Adipose tissue (tissue), 3 donors: Measurements from ENCODE around the gene GPC1. TPM values are rescaled to one million over a fixed set of nuclear protein-coding genes. Genes with fewer than 3 reads are reported as not detected.

Experiments
- H3K27ac ChIP-seq: one replicate; pipeline ENCODE4 v1.5.1; 2013; ENCODE audit warnings: low read depth, low read length
- WGBS, 3 donors: extraction: QIAGEN DNeasy Blood & Tissue Kit; methylation state at CpG; one replicate each; pipeline ENCODE4 v1.1.7; 2013; 5-methylcytosine and 5-hydroxymethylcytosine counted together
- polyA plus RNA-seq, 3 donors: library from polyadenylated mRNA; stranded (reverse); fragments of 200-250 nt; gene quantifications; one replicate each; pipeline ENCODE4 v1.2.3, GENCODE V29; 2013
- donor health status: healthy with polysubstance abuse.
- donor health status: Bipolar disorder and iron deficiency.
- donor health status: healthy.

GPC1 gene
- polyA plus RNA-seq, 3 donors = 22.5 to 62.0 (median 27.1) TPM

DNA sequence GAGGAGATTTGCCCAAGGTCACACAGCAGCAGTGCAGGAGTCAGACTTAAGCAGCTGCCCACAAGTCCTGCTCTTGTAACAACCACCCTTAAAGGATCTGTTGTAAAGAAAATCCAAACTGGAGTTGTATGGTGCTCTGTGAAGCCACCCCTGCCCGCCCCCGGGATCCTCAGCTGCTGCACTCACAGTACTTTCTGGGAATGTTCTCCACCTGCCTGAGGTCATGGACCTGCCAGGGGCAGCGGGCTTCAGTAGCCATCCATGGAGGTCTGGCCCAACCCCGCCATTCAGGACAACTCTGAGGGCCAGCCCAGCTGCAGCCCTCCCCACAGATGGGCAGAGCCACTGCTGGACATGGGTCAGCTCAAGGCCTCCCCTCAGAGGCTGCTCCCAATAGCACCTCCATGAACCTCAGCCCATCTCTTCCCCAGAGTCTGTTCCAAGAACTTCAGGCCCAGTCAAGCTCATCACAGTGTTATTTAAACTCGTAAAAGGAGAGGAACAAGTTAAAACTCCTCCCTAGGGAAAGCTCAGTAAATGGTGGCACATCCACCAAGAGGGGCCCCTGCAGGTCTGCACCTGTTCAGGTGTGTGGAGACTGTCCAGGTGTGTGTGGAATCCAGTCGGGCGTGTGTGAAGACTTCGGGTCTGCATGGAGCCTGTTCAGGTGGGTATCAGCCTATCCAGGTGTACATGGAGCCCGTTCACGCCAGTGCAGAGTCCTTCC is 39.4 kb upstream of the GPC1 start:
- 90 to 92% (median 91%) methylated on average over 10 of the region's 10 CpGs for whole genome bisulfite sequencing, 3 donors
- no peak overlapping the region for H3K27ac ChIP-seq

DNA sequence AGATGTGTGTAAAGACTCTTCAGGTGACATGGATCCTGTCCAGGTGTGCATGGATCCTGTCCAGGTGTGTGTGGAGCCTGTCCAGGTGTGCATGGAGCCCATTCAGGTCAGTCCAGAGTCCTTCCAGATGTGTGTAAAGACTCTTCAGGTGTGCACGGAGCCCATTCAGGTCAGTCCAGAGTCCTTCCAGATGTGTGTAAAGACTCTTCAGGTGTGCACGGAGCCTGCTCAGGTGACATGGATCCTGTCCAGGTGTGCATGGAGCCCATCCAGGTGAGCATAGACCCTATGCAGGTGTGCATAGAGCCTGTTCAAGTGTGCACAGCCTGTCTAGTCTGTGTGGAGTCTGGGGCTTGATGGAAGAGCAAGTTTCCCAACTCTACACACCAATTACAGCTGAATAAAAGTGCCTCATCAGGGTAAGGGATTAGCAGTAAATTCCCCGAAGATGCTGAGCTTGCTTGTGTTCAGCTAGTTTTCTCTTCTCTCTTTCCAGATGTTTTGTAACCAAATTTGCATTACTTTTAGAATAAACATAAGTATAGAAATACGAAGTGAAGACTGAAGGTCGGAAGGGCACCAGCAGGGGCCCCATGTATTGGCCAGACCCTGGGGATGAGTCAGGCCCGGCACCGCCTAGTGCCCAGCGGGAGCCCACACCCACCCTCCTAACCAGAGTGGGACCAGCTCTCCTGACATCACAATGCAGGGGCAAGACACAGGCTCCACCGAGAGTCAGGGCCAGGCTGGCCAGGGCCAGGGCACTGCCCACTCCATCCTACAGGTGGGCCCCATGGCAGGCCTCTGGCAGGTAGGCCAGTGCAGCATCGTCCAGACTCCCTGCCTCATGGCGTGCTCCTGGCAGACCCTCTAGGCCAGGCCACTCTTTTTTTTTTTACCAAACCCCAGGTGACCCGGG is 38.6 kb upstream of the GPC1 start:
- WGBS, 3 donors = 86 to 94% (median 90%) methylated on average over 12 of the region's 12 CpGs
- H3K27ac ChIP-seq = no peak overlapping the region

DNA sequence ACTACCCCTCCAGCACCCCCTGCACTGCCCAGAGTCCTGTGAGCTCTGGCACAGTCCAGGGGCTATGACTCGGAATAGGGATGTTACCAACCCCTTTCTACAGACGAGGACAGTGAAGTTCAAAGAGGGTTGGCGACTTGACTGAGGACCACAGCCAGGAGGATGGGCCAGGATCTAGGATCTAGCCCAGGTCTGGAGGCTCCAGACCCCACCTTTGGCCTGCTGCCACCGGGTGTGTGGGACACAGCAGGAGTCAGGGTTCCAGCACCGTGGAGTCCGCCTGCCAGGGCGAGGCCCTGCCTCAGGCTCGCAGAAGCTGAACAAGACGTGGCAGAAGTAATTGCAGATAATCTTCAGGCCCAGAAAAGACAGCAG is 37.9 kb upstream of the GPC1 start:
- H3K27ac ChIP-seq = no peak overlapping the region
- 76 to 89% (median 84%) methylated on average over 9 of the region's 9 CpGs for WGBS, 3 donors

DNA sequence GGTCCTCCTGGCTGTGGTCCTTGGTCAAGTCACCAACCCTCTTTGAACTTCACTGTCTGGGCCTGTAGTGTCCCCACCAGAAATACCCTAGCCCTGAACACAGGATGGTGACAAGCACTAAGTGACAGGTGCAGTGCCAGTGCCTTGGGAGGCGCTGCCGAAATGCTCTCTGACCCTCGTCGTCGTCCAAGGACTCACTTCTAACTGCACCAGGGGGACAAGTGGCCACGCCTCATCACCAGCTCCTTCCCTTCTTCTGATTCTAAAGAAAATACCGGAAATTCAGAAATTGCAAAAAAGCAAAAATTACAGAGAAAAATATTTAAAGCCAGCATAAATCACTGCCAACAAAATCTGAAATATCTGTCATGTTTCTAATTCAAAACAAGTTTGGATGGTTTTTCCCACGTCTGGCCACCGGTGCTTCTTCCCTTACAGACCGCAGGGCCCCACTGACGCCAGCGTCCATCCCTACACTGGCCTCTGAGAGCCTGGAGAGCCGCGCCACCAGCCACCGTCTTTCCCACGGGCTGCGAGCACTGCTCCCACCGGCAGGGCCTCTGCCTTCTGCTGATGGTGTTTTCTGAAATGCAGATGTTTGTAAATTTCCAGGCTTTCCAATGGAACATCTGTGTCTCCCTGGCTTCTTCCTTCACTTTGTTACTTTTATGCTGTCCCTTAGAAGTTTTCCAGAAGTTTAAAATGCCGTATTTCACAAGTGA is 37.4 kb upstream of the GPC1 start:
- 65 to 76% (median 74%) methylated on average over 19 of the region's 19 CpGs for WGBS, 3 donors

DNA sequence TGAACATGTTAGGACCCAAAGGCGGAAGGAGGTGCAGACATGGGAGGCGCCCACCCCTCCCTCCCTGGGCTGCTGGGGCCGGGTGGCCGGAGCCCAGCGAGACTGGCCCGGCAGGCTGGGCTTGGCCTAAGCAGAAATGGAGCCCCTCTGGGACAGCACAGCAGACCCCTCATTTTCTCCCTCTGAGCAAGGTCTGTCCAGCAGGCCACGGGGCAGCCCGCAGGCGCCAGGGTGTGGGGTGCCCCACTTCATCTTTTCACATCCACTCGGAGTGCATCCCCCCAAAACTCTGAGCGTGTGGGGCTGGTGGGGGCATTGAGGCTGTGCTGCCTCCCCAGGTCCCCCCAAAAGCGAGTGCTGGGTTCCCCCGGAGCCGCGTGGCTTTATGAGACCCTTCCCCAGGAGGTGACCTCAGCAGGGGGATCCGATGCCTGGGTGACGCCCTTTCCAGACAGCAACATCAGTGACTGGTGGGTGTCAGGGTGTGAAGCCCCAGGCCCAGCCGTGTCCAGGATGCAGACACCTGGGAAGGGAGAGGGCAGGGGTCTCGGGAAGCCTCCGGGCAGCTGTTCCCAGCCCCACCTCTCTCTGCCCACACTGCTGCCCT is 36.7 kb upstream of the GPC1 start:
- WGBS, 3 donors = 81 to 92% (median 84%) methylated on average over 19 to 20 of the region's 20 CpGs
- no peak overlapping the region for H3K27ac ChIP-seq

More for the DNA sequence above, 37.4 kb upstream of the GPC1 start:
- H3K27ac ChIP-seq = no peak overlapping the region

DNA sequence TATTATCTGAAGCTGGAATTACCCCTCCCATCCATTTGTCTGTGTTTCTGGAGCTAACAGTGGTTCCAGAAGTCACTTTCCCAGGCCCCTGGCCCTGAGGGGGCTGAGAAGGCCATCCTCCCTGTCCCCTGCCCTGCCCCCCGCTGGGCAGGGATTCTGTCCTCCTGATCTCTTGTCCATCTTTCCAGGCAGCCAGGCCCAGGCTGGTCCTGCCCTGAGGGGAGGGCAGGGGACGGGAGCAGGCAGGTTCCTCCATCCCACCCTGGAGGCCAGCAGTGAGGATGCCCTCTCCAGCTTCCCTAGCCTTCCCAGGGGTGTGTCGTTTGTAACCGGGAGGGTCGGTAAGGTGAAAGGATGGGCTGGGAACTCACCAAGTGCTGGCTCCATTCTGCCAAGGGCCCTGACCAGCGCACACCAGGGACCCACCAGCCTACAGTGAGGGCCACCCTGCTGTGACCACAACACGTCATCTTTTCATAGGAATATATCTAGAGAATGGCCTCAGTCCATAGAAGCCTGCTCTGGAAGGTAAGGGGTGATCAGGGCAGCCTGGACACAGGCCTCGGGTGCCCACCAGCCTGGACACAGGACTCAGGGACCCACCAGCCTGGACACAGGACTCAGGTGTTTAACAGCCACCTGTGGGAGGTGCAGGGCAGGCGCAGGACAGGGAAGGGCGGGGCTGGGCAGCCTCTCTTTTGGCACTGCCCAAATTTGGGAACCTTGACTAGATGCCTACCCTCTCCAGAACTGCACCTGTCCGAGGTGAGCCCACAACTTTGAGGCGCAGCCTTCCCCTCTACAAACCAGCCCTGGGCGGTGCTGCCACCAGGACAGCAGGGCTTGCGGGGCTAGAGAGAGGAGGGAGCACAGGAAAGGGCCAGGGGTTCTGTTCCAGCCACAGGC is 35.8 kb upstream of the GPC1 start:
- 86 to 88% (median 88%) methylated on average over 11 to 14 of the region's 14 CpGs for WGBS, 3 donors
- H3K27ac ChIP-seq = no peak overlapping the region

DNA sequence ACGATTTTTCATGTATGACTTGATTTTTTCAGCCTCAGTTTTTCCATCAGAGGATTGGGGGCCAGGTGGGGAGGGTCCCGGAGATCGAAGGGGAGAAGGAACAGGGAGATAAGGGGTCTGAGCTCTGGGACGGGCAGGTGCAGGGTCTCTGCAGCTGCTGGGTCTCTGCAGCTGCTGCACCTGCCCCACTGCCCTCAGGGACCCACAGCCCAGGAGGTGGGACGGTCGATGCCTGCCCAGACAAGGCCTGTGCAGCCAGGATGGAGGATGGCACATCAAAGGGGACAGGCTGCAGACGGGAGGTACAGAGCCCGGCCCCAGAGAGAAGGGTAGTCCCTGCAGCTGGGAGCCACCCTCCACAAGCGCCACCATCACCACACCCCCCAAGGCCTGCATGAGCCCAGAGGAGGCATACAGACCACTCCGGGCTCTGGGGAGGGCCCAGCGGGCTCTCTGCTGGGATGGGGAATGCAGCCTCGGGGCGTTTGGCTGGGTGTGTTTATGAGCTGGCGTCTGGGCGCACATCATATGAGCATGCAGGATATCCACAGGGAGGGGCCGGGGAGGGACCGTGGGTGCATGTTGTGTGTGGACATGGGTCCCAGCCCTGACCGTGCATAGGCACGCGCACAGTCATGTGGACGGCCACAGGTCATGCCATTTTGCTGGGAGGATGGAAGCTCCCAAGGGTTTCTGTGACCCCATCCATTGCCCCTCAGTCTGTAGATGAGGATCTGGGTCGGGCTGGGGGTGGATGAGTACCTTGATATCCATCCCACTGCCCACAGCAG is 34.9 kb upstream of the GPC1 start:
- WGBS, 3 donors = 81 to 87% (median 82%) methylated on average over 22 of the region's 22 CpGs
- no peak overlapping the region for H3K27ac ChIP-seq

DNA sequence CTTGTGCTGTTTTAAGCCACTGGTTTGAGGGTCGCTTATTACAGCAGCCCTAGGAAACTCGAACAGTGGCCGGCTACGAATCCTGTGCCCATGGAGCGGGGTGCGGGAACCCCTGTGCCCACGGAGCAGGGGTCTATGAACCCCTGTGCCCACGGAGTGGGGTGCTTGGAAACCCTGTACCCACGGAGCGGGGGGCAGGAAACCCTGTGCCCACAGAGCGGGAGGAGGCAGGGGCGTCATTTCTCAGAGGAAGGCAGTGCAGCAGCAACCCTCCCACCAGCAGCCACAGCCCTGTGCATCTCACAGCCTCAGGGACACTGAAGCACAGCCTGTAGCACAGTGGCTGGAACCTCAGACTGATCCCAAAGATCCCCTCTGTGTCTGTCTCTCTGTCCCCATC is 34.2 kb upstream of the GPC1 start:
- no peak overlapping the region for H3K27ac ChIP-seq
- 75 to 85% (median 81%) methylated on average over 12 of the region's 12 CpGs for WGBS, 3 donors

DNA sequence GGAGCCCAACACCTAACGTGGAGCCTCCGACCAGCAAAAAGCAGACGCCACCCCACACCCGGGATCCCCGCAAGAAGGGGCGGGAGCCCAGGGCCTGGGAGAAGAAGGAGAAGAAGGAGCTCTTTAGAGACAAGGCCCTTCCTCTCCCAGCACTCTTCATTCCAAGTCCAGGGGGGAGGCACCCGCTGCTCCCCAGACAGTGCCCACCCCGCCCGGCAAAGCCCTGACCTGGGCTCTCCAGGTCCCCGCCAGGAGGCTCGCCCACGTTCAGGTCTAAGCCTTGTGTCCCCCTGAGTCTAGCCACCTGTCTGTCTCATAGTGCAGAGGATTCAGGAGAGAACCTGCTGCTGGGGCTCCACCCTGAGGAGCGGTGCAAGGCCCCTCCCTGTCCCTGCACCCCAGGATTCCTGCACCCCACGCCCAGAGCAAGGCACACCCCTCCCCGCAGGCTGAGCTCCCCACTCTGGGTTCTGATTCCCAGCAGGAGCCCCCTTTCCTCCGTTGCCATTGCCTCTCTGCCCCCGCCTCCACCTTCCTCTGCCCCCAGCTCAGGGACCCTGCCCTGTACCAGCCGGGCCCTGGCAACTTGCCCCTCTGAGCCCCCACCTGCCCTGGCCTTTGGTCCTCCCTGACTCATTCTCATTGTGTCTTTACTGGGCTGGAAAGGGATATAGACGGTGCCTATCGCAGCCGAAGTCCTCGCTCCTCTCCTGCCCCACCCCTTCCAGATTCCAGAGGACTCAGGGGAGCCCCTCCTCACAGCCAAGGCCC is 33.5 kb upstream of the GPC1 start:
- 78 to 88% (median 80%) methylated on average over 21 to 22 of the region's 22 CpGs for WGBS, 3 donors
- no peak overlapping the region for H3K27ac ChIP-seq

DNA sequence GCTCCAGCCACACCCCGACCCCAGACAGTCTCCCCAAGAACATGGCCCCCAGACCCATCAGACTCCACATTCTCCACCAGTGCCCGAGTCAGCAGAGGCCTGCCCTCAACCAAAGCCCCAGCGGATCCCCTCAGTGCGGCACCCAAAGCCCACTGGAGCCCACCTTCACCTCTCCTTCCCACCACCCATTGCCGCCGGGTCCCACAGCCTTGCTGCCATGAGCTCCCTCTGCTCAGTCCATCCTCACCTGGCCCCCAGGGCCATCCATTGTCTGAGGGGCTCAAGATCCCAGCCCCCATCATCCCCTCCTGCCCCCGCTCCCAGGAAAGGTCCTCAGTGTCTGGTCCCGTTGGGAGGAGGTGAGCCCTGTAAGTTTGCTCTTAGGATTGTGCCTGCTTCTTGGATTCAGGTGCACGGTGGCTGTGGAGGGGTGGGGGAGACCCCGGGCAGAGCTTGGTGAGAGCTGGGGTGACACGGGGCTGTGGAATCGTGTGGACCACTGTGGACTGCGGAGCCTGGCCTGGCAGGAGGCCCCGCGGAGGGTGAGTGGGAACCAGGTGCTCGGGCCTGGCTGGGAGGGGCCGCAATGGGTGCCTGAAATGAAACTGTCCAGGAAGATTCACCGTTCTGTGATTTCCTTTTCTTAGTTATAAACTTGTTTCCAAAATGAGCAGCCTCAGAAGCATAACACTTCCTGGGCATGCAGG is 32.7 kb upstream of the GPC1 start:
- WGBS, 3 donors = 78 to 86% (median 81%) methylated on average over 18 of the region's 18 CpGs
- H3K27ac ChIP-seq = no peak overlapping the region

DNA sequence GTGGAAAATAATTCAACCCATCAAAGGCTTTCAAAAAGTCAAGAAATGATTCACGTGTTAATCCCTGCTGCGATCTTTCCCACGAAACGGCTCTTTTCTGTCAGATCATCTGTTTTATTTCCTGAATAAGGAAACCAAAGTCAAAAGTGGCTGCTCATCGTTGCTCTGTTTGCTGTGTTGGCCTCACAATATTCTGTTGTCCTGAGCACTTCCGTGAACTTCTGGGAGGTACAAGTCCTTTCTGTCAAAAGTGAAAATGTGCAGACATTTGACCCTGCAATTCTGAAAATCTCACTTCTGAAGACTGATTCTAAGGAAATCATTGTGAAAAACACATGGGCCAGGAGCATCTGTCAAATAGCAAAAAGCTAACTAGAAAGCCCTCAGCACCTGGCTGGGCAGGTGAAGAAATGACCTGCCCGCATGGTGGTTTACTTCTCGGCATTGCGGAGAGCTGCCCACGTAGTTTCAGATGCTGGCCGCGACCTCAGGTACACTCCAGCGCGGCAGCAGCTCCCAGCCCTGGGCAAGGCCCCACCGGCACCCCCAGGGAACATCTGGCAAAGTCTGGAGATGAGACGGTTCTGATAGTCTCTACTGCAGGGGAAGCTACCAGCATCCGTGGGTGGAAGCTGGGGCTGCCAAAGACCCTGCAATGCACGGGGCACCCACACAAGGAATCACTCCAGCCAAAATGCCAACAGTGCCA is 31.9 kb upstream of the GPC1 start:
- 65 to 75% (median 75%) methylated on average over 18 of the region's 18 CpGs for WGBS, 3 donors
- no peak overlapping the region for H3K27ac ChIP-seq

DNA sequence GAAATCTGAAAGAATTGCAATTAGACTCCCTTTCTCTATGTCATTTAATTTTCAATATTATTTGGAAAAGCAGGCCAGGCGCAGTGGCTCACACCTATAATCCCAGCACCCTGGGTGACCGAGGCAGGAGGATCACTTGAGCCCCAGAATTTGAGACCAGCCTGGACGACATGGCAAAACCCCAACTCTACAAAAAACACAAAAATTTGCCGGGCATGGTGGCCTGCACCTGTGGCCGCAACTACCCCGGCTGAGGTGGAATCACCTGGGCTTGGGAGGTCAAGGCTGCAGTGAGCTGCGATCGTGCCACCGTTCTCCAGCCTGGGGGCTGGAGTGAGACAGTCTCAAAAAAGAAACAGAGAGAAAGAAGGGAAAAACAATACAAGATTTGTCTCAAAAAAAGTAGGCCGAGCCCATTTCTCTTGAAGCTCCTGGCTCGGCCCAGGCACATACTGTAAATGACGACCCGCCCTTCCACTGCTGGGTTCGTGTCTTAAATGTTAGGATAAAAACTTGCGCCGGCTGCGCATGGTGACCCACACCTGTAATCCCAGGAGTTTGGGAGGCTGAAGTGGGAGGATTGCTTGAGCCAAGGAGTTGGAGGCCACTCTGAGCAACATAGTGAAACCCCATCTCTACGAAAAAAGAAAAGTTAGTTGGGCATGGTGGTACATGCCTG is 31.1 kb upstream of the GPC1 start:
- WGBS, 3 donors = 94 to 96% (median 95%) methylated on average over 18 of the region's 18 CpGs
- H3K27ac ChIP-seq = no peak overlapping the region

DNA sequence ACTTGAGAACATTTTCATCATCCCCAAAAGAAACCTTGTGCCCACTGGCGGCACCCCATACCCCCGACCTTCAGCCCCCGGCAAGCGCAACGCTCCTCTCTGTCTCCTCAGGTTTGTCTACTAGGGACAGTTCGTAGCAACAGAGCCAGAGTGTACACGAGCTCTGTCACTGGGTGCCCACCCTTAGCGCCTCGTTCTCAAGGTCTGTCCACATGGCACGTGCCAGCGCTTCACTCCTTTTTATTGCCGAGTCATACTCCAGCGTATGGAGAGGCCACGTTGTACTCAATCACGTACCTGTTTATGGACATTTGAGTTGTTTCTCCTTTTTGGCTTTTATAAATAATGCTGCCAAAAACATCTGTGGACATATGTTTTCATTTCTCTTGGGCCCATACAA is 30.3 kb upstream of the GPC1 start:
- 88 to 94% (median 90%) methylated on average over 15 of the region's 15 CpGs for WGBS, 3 donors
- no peak overlapping the region for H3K27ac ChIP-seq

DNA sequence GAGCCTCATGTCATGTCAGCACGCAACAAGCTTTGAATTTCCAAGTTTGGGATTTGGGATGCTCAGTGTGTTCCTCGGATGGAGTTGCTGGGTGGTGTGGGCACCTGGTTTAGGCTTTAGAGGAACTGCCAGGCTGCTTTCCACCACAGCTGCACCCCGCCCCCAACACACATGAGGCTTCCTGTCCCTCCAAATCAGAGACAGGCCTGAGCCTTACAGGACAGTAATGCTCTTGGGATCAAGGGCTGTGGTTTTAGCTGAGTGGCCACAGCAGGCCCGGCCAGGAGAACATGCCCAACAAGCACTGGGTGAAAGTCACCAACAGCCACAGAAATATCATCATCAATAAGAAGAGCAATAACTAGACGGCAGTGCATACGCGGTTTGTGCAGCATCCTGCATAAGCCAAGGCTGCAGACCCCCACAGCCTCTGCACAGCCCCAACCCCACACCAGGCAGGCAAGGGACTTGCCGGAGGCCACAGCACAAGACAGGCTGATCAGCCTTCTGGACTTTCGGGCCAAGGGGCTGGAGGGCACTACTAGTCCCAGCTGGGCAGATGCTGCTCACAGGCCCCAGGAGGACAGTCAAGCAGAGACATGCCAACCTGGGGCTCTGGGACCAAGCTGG is 29.7 kb upstream of the GPC1 start:
- H3K27ac ChIP-seq = no peak overlapping the region
- WGBS, 3 donors = 88 to 92% (median 90%) methylated on average over 9 of the region's 9 CpGs
